AG10803 (cell line): ENCODE results near the gene CTNNA1.

ENCODE experiments used
- DNase-seq: peaks from one replicate; pipeline ENCODE4 v3.0.0; 2010; ENCODE audit warnings: low read depth
- H3K4me3 ChIP-seq: 2 replicates; pipeline ENCODE4 v1.5.1; 2011; ENCODE audit warnings: mild to moderate bottlenecking, low read length, control low read depth
- CTCF ChIP-seq: conservative IDR thresholded peaks from 2 replicates; pipeline ENCODE4 v1.5.1; 2011; ENCODE audit warnings: mild to moderate bottlenecking, low read length, control low read depth, inconsistent platforms

The CTNNA1 gene

GRCh38 chr5:138949223-138949574, 196.0 kb downstream of the CTNNA1 start:
- H3K4me3 ChIP-seq, result no peak overlapping the region
- no peak for DNase-seq
- TF ChIP-seq CTCF, result no peak

GRCh38 chr5:138949988-138950387, 196.8 kb downstream of the CTNNA1 start:
- DNase-seq, result peak; percentile 21
- H3K4me3 ChIP-seq, result no peak overlapping the region
- no peak for TF ChIP-seq CTCF

GRCh38 chr5:138950421-138951031, 197.3 kb downstream of the CTNNA1 start:
- no peak for DNase-seq
- no peak overlapping the region for H3K4me3 ChIP-seq

GRCh38 chr5:138951091-138951985, 198.1 kb downstream of the CTNNA1 start:
- DNase-seq, result no peak
- no peak overlapping the region for H3K4me3 ChIP-seq
- no peak for TF ChIP-seq CTCF

More at GRCh38 chr5:138950421-138951031, 197.3 kb downstream of the CTNNA1 start:
- TF ChIP-seq CTCF, result no peak

- no peak overlapping the region for H3K4me3 ChIP-seq
- TF ChIP-seq CTCF, result no peak
- DNase-seq, result no peak
These were observed 198.9 kb downstream of the CTNNA1 start for GRCh38 chr5:138951986-138952735.

GRCh38 chr5:138952962-138953361, 199.7 kb downstream of the CTNNA1 start:
- H3K4me3 ChIP-seq, result no peak overlapping the region
- TF ChIP-seq CTCF, result no peak
- DNase-seq, result no peak
